Lower leg skin (tissue), 4 donors: ENCODE measurements around the gene BBIP1. TPM values are rescaled to one million over a fixed set of nuclear protein-coding genes. Genes with fewer than 3 reads are reported as not detected.

ENCODE experiments used
- DNase-seq, 2 donors: peaks; one replicate each; pipeline ENCODE4 v3.0.0-alpha.2; 2019; ENCODE audit warnings: low spot score in 2 of 2
- H3K4me3 ChIP-seq: fragments of 200-600 bp; sonication (generic); 2 replicates; pipeline ENCODE4 v1.5.1; 2017; ENCODE audit warnings: mild to moderate bottlenecking, low read depth; ENCODE audit not compliant: poor library complexity, severe bottlenecking
- POLR2A ChIP-seq, 2 donors: fragments of 450-650 bp; IDR thresholded peaks; one replicate each; pipeline ENCODE4 v1.6.1; 2016 to 2017; ENCODE audit warnings: antibody characterized with exemption in 2 of 2, mild to moderate bottlenecking in 1 of 2, moderate library complexity in 1 of 2
- WGBS, 2 donors: methylation state at CpG; one replicate each; pipeline ENCODE4 v1.1.5; 2018; 5-methylcytosine and 5-hydroxymethylcytosine counted together
- intact Hi-C: fragments of 100-400 bp; cut with DNase I; formaldehyde crosslinking; loops from one replicate; pipeline ENCODE4 v1.15.0; 2023; ENCODE audit warnings: low total_unique reads
- total RNA-seq, 4 donors: library from RNA; depleted of rRNA; stranded (reverse); fragments of >200 nt; gene quantifications; one replicate each; pipeline ENCODE4 v1.1.0, GENCODE V29; 2016
- TF ChIP-seq, protein P1 (sequence below), 3 donors: fragments of 450-650 bp; IDR thresholded peaks; one replicate each; pipeline ENCODE4 v1.5.1; 2016; ENCODE audit warnings: antibody characterized with exemption in 3 of 3, mild to moderate bottlenecking in 3 of 3, moderate library complexity in 2 of 3

BBIP1 gene
- total RNA-seq, 4 donors from 2014 or later: 6.0 to 10.3 (median 8.9) TPM

DNA sequence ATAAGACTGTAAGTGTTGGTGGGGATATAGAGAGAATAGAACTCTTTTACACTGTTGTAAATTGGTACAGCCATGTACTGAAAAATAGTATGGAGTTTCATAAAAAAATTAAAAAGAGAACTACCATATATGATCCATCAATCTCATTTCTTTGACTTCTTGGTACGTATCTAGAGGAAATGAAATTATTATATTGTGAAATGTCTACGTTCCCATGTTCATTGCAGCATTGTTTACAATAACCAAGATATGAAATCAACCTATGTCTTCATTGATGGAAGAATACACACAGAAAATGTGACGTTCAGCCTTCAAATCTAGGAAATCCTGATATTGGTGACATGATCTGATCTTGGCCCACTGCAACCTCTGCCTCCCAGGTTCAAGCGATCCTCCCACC lies 32.4 kb upstream of the BBIP1 start:
- intact Hi-C loops: no loop called here
- H3K4me3 ChIP-seq: no peak overlapping the region
- no peak for DNase-seq
- no peak for TF ChIP-seq POLR2A (IDR thresholded peaks at IDR 0.05)
- TF ChIP-seq, protein P1, sequence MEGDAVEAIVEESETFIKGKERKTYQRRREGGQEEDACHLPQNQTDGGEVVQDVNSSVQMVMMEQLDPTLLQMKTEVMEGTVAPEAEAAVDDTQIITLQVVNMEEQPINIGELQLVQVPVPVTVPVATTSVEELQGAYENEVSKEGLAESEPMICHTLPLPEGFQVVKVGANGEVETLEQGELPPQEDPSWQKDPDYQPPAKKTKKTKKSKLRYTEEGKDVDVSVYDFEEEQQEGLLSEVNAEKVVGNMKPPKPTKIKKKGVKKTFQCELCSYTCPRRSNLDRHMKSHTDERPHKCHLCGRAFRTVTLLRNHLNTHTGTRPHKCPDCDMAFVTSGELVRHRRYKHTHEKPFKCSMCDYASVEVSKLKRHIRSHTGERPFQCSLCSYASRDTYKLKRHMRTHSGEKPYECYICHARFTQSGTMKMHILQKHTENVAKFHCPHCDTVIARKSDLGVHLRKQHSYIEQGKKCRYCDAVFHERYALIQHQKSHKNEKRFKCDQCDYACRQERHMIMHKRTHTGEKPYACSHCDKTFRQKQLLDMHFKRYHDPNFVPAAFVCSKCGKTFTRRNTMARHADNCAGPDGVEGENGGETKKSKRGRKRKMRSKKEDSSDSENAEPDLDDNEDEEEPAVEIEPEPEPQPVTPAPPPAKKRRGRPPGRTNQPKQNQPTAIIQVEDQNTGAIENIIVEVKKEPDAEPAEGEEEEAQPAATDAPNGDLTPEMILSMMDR (IDR thresholded peaks at IDR 0.05): no peak
- 90 to 91% methylated on average over 4 of the region's 4 CpGs for WGBS, 2 donors

DNA sequence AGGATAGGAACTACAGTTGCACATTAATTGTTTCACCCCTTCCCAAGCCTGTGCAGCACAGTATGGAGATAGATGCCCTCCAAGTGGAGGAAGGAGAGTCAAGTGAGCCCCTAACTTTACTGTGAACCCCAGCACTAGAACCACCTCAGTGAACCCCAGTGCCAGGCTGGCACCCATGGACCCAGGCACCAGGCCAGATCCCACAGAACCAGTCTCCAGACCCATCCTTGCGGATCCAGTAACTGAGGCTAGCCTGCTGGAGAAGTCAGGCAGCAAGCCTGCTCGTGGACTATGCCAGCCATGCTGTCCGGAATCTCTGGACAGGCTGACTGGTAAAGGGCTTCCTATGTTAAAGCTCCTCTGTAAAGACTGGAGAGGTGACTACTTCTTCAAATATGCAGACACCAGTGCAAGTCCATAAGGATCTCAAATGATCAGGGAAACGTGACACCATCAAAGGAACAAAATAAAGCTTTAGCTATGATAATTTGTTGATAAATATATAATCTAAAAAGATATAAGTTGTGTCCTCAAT lies 28.1 kb upstream of the BBIP1 start:
- 74 to 82% methylated on average over 4 of the region's 4 CpGs for WGBS, 2 donors
- DNase-seq: no peak
- intact Hi-C loops: no loop called here
- H3K4me3 ChIP-seq: no peak overlapping the region
- TF ChIP-seq, protein P1 (IDR thresholded peaks at IDR 0.05): no peak
- TF ChIP-seq POLR2A (IDR thresholded peaks at IDR 0.05): no peak

DNA sequence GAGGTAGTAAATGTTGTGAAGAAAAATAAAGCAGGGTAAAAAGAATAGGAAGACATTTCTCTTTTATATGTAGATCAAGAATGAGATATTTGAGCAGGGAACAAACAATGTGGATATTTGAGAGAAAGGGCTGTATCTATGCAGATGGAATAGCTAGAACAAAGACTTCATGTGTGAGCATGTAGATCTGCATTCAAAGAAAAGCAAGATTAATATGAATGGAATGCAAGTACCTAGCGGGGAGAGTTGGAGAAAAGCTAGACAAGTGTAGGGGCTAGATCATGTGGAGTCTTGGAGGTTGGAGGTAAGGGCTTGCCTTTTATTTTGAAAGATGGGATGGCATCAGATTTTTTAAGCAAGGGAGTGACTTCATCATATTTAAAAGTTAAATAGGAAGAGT lies 27.5 kb upstream of the BBIP1 start:
- WGBS, 2 donors: 62 to 78% methylated on average over 1 of the region's 1 CpG
- TF ChIP-seq, protein P1 (IDR thresholded peaks at IDR 0.05): no peak
- TF ChIP-seq POLR2A (IDR thresholded peaks at IDR 0.05): no peak
- intact Hi-C loops: no loop called here
- no peak overlapping the region for H3K4me3 ChIP-seq
- no peak for DNase-seq

DNA sequence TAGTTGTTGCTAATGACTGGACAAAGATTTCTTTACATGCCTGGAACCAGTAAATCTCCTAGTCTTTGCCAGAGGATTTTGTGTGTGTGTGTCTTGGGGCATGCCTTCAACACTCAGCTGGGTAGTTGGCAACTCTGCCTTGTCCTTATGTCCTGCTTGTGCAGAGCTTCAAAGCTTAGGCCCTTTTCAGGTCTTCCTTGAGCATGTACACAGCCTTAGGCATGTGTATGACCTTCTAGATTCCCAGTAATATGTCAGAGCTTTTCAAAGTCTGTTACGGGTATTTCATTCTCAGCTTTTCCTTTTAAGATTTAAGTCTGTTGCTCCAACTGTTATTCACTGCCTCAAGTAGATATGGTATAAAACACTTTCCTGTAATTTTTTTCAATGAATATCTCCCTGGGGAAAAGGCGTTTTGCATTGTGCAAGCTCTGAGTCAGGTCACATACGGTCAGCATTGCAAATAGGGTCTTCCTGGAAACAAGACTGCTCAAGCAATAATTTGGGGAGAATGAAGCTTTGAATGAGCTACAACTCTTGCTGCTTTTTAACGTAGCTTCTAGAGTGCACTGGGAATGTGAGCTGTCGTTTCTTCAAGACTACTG lies 25.9 kb upstream of the BBIP1 start:
- TF ChIP-seq POLR2A (IDR thresholded peaks at IDR 0.05): no peak
- WGBS, 2 donors: 71 to 72% methylated on average over 5 of the region's 5 CpGs
- DNase-seq: no peak
- H3K4me3 ChIP-seq: no peak overlapping the region
- intact Hi-C loops: no loop called here

DNA sequence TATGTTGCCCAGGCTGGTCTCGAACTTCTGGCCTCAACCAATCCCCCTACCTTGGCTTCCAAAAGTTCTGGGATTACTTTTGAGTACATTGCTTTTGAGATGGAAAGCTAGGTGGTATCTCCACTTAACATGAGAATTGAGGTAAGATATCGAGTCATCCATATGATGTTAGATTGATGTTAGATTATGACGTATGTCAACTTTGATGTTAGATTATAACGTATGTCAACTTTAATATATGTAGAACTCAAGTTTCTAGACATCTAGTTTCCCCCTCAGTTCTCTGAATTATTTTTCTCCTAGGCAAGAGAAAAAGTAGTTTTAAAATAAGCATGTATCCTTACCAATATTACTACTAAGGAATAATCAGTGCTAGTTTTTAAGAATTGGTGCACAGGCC lies 20.4 kb upstream of the BBIP1 start:
- intact Hi-C loops: no loop called here
- 91% methylated on average over 4 of the region's 4 CpGs for WGBS, 2 donors
- TF ChIP-seq, protein P1 (IDR thresholded peaks at IDR 0.05): no peak
- TF ChIP-seq POLR2A (IDR thresholded peaks at IDR 0.05): no peak
- no peak overlapping the region for H3K4me3 ChIP-seq
- no peak for DNase-seq

DNA sequence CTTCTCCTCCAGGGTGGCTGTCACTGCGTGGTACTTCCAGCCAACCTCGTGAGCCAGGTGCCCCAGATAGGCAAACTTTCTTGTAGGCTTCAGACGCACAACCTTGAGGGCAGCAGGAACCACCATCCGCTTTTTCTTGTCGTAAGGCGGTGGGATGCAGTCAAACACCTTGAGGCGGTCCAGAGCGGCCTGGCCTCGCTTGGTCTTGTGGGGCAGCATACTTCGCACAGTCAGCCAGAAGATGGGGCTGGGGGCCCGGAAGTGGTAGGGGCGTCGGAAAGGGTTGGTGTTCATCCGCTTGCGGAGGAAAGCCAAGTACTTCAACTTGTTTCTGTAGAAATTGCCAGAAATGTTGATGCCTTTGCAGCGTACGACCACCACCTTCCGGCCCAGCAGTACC lies 17.8 kb upstream of the BBIP1 start:
- H3K4me3 ChIP-seq: no peak overlapping the region
- TF ChIP-seq, protein P1 (IDR thresholded peaks at IDR 0.05): no peak
- WGBS, 2 donors: 96 to 97% methylated on average over 18 of the region's 18 CpGs
- DNase-seq: no peak
- intact Hi-C loops: no loop called here
